ENCODE data around the gene TMED7. TPM values are rescaled to one million over a fixed set of nuclear protein-coding genes. Genes with fewer than 3 reads are reported as not detected.

The TMED7 gene
- total RNA-seq, 1 experiment from 2014 or later: 86.5 TPM

DNA sequence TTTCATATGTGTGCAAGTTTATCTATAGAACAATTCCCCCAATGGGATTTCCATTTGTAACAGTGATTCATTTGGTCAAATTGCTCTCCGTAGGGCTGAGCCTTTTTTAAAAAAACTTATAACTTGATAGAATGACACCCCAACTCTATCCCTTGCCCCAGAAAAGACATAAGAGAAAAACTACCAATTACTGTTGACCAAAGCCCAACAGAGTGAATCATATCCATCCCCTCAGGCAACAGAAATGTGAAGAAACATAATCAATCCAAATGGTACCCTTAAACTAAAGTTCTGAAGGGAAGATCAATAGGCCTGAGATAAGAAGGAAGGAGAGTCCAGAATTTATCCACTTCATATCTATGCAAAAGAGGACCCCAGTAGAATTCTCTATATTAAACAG lies 41.3 kb downstream of the TMED7 start:
- Mint-ChIP-seq H3K4me3 (no peak overlapping the region), H3K27ac (no peak overlapping the region)
- CTCF ChIA-PET: interaction anchor here (1.2 kb wide), 1 partner anchor 10 kb away, joined by 3 read pairs; no protein-coding TSS in a partner anchor

More for the DNA sequence above, 41.3 kb downstream of the TMED7 start:
- no peak for DNase-seq (ENCODE audit: low spot score)
- POLR2A ChIA-PET: no interaction called here
- Mint-ChIP-seq H3K36me3 (no peaks in the 10 kb centered on the region), H3K9me3 (no peaks in the 10 kb centered on the region), H3K27me3 (ENCODE audit: low read depth) (no peaks in the 10 kb centered on the region), H3K4me1 (0 out of 2 replicates have a peak, but pooled peaks cover 3% of the 10 kb centered on the region)
- ATAC-seq: no peak
- TF ChIP-seq ERG (CRISPR knock-in tag; IDR thresholded peaks at IDR 0.05) (no peak), ETV6 (CRISPR knock-in tag; IDR thresholded peaks at IDR 0.05) (no peak), SMAD4 (CRISPR knock-in tag; IDR thresholded peaks at IDR 0.05) (no peak), FOXP1 (CRISPR knock-in tag; IDR thresholded peaks at IDR 0.05; ENCODE audit: borderline replicate concordance) (no peak), TEAD1 (CRISPR knock-in tag; IDR thresholded peaks at IDR 0.05) (no peak), GTF2I (CRISPR knock-in tag; conservative IDR thresholded peaks at IDR 0.05) (no peak), ZNF671 (CRISPR knock-in tag; IDR thresholded peaks at IDR 0.05) (no peak), ZBTB21 (CRISPR knock-in tag; IDR thresholded peaks at IDR 0.05; ENCODE audit: borderline replicate concordance) (no peak), ZNF532 (CRISPR knock-in tag; IDR thresholded peaks at IDR 0.05; ENCODE audit: borderline replicate concordance) (no peak), OVOL2 (CRISPR knock-in tag; IDR thresholded peaks at IDR 0.05; ENCODE audit: borderline replicate concordance) (no peak), NFATC4 (CRISPR knock-in tag; IDR thresholded peaks at IDR 0.05) (no peak), TCF7 (CRISPR knock-in tag; IDR thresholded peaks at IDR 0.05; ENCODE audit: low read depth) (no peak), IRF2 (CRISPR knock-in tag; IDR thresholded peaks at IDR 0.05; ENCODE audit: borderline replicate concordance, low read depth) (no peak), ATF2 (CRISPR knock-in tag; IDR thresholded peaks at IDR 0.05; ENCODE audit: borderline replicate concordance, low read depth) (no peak), E2F5 (CRISPR knock-in tag; IDR thresholded peaks at IDR 0.05) (no peak), E2F1 (CRISPR knock-in tag; IDR thresholded peaks at IDR 0.05) (no peak)
- TF ChIP-seq, protein P1, sequence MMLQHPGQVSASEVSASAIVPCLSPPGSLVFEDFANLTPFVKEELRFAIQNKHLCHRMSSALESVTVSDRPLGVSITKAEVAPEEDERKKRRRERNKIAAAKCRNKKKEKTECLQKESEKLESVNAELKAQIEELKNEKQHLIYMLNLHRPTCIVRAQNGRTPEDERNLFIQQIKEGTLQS (CRISPR knock-in tag; conservative IDR thresholded peaks at IDR 0.05): no peak
- TF ChIP-seq, protein P2, sequence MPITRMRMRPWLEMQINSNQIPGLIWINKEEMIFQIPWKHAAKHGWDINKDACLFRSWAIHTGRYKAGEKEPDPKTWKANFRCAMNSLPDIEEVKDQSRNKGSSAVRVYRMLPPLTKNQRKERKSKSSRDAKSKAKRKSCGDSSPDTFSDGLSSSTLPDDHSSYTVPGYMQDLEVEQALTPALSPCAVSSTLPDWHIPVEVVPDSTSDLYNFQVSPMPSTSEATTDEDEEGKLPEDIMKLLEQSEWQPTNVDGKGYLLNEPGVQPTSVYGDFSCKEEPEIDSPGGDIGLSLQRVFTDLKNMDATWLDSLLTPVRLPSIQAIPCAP (CRISPR knock-in tag; IDR thresholded peaks at IDR 0.05): no peak
- TF ChIP-seq, protein P3, sequence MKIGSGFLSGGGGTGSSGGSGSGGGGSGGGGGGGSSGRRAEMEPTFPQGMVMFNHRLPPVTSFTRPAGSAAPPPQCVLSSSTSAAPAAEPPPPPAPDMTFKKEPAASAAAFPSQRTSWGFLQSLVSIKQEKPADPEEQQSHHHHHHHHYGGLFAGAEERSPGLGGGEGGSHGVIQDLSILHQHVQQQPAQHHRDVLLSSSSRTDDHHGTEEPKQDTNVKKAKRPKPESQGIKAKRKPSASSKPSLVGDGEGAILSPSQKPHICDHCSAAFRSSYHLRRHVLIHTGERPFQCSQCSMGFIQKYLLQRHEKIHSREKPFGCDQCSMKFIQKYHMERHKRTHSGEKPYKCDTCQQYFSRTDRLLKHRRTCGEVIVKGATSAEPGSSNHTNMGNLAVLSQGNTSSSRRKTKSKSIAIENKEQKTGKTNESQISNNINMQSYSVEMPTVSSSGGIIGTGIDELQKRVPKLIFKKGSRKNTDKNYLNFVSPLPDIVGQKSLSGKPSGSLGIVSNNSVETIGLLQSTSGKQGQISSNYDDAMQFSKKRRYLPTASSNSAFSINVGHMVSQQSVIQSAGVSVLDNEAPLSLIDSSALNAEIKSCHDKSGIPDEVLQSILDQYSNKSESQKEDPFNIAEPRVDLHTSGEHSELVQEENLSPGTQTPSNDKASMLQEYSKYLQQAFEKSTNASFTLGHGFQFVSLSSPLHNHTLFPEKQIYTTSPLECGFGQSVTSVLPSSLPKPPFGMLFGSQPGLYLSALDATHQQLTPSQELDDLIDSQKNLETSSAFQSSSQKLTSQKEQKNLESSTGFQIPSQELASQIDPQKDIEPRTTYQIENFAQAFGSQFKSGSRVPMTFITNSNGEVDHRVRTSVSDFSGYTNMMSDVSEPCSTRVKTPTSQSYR (CRISPR knock-in tag; IDR thresholded peaks at IDR 0.05): no peak
- TF ChIP-seq, protein P4, sequence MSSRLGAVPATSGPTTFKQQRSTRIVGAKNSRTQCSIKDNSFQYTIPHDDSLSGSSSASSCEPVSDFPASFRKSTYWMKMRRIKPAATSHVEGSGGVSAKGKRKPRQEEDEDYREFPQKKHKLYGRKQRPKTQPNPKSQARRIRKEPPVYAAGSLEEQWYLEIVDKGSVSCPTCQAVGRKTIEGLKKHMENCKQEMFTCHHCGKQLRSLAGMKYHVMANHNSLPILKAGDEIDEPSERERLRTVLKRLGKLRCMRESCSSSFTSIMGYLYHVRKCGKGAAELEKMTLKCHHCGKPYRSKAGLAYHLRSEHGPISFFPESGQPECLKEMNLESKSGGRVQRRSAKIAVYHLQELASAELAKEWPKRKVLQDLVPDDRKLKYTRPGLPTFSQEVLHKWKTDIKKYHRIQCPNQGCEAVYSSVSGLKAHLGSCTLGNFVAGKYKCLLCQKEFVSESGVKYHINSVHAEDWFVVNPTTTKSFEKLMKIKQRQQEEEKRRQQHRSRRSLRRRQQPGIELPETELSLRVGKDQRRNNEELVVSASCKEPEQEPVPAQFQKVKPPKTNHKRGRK (CRISPR knock-in tag; IDR thresholded peaks at IDR 0.05; ENCODE audit: borderline replicate concordance): no peak
